GM19395 (cell line): ENCODE data around the gene EARS2.
"Not testable (repeated sequence)": the region's sequence is repeated elsewhere in the genome, so short reads cannot be mapped to it uniquely, and the experiment has no call there.

Experiments
- ATAC-seq: cut with Tn5 transposase; IDR thresholded peaks from one replicate; pipeline ENCODE4 v1.9.1; 2021; ENCODE audit warnings: mild to moderate bottlenecking, moderate library complexity; ENCODE audit not compliant: unreplicated experiment

The EARS2 gene

GRCh38 chr16:23570992-23571632, 14.0 kb upstream of the EARS2 start:
- ATAC-seq = no peak

- ATAC-seq = no peak
Observed at GRCh38 chr16:23567602-23568001, 10.5 kb upstream of the EARS2 start.

- no peak for ATAC-seq
Observed at GRCh38 chr16:23566724-23567123, 9.6 kb upstream of the EARS2 start.

GRCh38 chr16:23564575-23565363, 7.6 kb upstream of the EARS2 start:
- no peak for ATAC-seq

- no peak for ATAC-seq
Observed at GRCh38 chr16:23563186-23563585, 6.0 kb upstream of the EARS2 start.

- no peak for ATAC-seq
Observed at GRCh38 chr16:23562505-23562904, 5.4 kb upstream of the EARS2 start.

GRCh38 chr16:23561586-23561985, 4.4 kb upstream of the EARS2 start:
- no peak for ATAC-seq

- peak; percentile 11 for ATAC-seq
Observed at GRCh38 chr16:23557779-23558702, 891 bp upstream of the EARS2 start.

- ATAC-seq = no peak
Observed at GRCh38 chr16:23554536-23554935, 2.6 kb downstream of the EARS2 start.

- no peak for ATAC-seq
Observed at GRCh38 chr16:23552161-23552560, 5.0 kb downstream of the EARS2 start.

- ATAC-seq = no peak
Observed at GRCh38 chr16:23549938-23550337, 7.2 kb downstream of the EARS2 start.

- no peak for ATAC-seq
Observed at GRCh38 chr16:23544436-23544835, 12.7 kb downstream of the EARS2 start.

- ATAC-seq = not testable (repeated sequence)
Observed at GRCh38 chr16:23540817-23541178, 16.4 kb downstream of the EARS2 start.

GRCh38 chr16:23539984-23540816, 16.9 kb downstream of the EARS2 start:
- no peak for ATAC-seq

- ATAC-seq = no peak
Observed at GRCh38 chr16:23538919-23539278, 18.3 kb downstream of the EARS2 start.

- ATAC-seq = no peak
Observed at GRCh38 chr16:23537390-23537789, 19.8 kb downstream of the EARS2 start.

- no peak for ATAC-seq
Observed at GRCh38 chr16:23535901-23536300, 21.2 kb downstream of the EARS2 start.

- ATAC-seq = no peak
Observed at GRCh38 chr16:23534868-23535860, 22.0 kb downstream of the EARS2 start.

- no peak for ATAC-seq
Observed at GRCh38 chr16:23532448-23532847, 24.7 kb downstream of the EARS2 start.
